A549 treated with DMSO at 1 μM for 4 hours (cell line): Measurements from ENCODE around the gene HOXD13. TPM values are rescaled to one million over a fixed set of nuclear protein-coding genes. Genes with fewer than 3 reads are reported as not detected.

Experiments used
- total RNA-seq: library from RNA; stranded (reverse); fragments of 200-300 nt; extraction: Qiagen RNA extraction; gene quantifications from 5 replicates; pipeline ENCODE4 v1.2.3, GENCODE V29; 2022; ENCODE audit warnings: low read depth

The HOXD13 gene
- 0.22 to 0.32 TPM (median 0.24 TPM) in 5 replicates for total RNA-seq

DNA sequence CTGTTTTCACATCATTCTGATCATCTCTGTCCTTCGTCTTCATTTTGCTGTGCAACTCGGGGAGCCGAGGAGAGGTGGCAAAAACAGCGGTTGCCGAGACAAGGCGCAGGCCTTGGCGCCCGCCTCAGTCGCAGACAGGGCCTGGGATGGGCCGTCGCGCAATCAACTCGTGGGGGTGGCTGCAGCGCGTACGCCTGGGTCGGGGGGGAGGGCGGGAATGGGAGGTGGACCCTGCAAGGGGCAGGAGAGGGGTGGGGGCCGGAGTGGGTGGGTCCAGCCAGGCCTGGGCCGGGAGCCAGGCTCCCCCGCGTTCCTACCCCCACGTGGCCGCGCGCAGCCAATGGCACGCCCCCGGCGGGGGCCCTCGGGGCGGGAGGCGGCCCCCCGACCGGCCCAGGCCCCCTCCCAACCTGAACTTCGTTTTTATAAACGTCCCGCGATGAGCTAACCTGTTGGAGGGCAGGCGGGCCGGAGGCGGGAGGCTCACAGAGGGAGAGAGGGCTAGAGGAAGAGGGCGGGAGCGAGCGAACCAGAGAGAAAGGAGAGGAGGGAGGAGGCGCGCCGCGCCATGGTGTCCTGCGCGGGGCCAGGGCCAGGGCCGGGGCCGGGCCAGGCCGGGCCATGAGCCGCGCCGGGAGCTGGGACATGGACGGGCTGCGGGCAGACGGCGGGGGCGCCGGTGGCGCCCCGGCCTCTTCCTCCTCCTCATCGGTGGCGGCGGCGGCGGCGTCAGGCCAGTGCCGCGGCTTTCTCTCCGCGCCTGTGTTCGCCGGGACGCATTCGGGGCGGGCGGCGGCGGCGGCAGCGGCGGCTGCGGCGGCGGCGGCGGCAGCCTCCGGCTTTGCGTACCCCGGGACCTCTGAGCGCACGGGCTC, at the start of gene HOXD13:
Gene HOXD13, plus strand, starts transcription at position 452 of the 875 bp plus-strand sequence. Its CDS starts 170 bp downstream, at position 622.

DNA sequence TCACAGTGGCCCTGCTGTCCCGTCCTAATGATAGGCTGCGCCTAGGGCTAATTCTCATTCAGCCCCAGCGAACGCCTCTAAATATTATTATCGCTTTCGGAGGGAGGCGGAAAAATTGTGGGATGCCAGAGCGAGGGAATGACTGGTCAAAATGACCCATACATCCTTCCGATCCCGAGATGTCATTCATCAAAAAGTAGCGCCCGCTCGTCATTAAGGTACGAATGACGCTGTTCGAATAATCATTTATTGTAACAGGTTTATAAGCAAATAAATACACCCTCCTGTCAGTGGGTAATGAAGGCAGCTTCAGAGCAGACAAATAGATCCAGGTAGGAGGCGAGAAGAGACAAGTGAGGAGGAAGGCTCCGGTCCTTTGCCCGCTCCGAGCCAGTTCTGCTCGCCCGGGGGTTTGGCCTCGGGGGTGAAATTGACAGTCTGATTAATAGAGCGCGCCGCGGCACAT, 8.7 kb upstream of the HOXD13 start, which contains the start of gene EVX2:
Gene EVX2, minus strand, starts transcription at position 167 of the 466 bp plus-strand sequence. CDS start 186 bp downstream, outside the sequence.

DNA sequence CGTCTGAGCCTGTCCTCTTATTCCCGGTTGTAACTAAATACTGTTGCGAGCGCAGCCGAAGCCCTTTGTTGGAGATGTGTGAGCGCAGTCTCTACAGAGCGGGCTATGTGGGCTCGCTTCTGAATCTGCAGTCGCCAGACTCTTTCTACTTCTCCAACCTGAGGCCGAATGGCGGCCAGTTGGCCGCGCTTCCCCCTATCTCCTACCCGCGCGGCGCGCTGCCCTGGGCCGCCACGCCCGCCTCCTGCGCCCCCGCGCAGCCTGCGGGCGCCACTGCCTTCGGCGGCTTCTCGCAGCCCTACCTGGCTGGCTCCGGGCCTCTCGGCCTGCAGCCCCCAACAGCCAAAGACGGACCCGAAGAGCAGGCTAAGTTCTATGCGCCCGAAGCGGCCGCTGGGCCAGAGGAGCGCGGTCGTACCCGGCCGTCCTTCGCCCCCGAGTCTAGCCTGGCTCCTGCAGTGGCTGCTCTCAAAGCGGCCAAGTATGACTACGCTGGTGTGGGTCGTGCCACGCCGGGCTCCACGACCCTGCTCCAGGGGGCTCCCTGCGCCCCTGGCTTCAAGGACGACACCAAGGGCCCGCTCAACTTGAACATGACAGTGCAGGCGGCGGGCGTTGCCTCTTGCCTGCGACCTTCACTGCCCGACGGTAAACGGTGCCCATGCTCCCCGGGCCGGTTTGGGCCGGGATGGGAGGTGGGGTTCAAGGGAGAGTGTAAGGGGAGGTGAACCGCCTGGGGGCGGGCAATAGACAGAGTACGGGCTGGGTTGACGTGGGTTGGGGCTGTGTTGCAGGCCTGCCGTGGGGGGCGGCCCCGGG, 7.4 kb downstream of the HOXD13 start, which contains the start of gene HOXD12:
Gene HOXD12, plus strand, starts transcription at position 68 of the 819 bp plus-strand sequence. Its CDS starts 7 bp downstream, at position 75.

DNA sequence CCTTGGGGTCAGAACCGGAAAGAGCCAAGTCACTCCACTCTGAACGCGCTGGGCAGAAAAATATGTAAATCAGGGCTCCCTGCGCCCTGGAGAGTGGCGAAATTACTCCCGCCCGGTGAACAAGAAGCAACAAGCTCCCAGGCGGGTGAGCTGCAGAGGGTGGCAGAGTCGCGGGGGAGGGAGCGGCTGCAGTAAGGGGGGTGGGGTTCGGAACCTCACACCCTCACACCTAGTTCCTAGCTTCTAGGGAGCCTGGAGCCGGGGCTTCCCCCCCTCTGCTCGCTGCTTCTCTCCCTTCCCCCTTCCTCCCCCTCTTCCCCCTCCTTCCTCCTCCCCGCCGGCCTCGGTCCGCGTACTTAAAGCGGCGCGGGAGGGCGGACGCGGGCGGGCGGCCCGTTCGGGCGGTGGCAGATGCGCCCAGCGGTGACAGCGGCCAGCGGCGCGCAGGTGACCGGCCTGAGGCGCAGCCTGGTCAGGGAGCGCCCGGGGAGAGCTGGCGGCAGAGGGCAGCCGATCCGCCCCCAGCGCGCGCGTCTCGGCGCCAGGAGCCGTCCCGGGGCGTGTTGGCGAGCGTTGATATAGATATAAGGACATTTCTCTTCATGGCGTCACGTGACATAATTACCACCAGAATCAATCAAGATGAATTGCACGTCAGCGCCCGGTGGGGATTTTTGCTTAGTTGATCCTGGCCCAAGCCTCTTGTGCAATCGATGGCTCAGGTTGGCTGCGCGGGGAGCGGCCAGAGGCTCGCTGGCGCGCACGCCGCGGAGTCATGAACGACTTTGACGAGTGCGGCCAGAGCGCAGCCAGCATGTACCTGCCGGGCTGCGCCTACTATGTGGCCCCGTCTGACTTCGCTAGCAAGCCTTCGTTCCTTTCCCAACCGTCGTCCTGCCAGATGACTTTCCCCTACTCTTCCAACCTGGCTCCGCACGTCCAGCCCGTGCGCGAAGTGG, 14.3 kb downstream of the HOXD13 start, which contains the start of gene HOXD11:
Gene HOXD11, plus strand, starts transcription at position 700 of the 959 bp plus-strand sequence. Its CDS starts 76 bp downstream, at position 776.

DNA sequence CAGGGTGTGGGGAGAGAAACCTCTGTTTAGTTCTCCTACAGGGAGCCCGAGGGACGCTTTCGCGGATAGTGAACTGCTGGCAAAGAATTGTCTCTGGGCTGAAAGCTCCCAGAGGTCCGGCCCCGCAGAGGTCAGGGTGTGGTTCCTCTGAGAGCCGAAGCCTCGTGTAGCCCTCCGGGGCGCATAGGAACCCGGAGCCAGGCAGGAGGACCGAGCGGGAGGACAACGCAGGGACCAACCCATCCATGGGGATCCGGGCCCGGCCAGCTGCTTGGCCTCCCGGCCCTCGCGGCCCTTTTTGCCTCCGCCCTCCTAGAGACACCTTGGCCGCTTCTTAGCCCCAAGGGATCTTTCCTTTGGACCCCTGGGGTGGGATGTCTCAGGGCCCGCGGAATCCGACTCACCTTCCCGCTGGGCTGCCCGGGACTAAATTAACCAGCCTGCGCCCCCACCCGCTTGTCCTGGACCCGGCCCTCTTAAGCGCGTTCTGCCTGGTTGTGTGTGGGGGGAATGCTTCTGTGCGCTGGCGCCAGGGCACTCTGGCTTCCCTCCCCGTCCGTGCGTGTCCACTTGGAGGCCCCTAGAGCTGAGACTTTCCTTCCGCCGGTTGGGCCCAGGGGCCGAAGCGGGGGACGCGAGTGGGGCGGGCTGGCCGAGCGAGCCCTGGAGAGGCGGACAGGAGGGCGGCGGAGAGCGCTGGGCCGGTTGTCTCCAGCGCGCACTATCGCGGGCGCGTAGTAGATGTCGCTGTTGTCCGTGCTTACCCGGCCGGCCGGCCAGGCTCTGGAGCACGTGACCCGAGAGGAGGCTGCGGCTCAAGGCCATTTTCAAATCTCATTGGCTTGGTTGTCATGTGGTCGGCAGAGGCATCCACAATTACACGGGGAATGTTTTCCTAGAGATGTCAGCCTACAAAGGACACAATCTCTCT, 23.6 kb downstream of the HOXD13 start, which contains the start of gene HOXD10:
Gene HOXD10, plus strand, starts transcription at position 896 of the 931 bp plus-strand sequence. CDS start 56 bp downstream, outside the sequence.

DNA sequence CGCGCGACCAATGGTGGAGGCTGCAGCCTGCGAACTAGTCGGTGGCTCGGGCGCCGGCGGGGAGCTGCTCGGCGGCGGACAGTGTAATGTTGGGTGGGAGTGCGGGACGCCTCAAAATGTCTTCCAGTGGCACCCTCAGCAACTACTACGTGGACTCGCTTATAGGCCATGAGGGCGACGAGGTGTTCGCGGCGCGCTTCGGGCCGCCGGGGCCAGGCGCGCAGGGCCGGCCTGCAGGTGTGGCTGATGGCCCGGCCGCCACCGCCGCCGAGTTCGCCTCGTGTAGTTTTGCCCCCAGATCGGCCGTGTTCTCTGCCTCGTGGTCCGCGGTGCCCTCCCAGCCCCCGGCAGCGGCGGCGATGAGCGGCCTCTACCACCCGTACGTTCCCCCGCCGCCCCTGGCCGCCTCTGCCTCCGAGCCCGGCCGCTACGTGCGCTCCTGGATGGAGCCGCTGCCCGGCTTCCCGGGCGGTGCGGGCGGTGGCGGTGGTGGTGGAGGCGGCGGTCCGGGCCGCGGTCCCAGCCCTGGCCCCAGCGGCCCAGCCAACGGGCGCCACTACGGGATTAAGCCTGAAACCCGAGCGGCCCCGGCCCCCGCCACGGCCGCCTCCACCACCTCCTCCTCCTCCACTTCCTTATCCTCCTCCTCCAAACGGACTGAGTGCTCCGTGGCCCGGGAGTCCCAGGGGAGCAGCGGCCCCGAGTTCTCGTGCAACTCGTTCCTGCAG, 30.3 kb downstream of the HOXD13 start, which contains the start of gene HOXD9:
Gene HOXD9, plus strand, starts transcription at position 37 of the 728 bp plus-strand sequence. Its CDS starts 50 bp downstream, at position 87.

DNA sequence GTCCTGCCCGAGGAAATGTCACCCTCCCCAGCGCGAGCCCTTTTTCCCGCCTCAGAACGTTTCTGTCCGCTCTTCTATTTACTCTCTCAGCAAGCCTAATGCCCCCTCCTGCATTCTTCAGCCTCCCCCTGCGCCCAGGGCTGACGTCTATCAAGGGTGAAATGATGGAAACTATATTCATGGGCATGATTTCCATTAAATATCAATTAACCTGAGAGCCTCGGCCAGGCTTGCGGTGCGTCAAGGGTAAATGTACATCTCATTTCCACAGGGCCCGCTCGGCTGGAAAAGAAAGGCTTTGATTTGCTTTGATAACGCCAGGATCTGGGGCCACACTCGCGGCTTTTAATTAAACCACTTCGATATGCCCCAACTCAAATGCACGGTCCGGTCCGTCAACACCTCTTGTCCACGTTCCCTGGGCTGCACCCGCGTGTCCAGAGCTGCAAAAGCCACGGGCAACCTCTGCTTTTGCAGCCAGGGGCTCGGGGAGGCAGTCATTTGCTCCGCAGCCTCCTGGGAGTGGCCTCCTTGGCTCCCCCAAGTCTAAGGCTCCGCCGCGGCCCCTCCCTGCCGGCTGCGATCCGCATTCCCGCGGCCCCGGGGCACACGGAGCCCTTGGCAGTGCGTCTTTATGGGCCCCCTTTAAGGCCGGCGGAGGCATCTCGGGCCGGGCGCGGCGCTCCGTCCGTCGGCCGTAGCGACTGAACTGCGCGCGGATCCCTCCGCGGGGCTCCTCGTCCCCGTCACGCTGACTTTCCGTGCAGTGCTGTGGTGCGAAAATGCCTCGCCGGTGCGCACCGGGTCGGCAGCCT, 36.7 kb downstream of the HOXD13 start, which contains the start of gene HOXD8:
Gene HOXD8, plus strand, starts transcription at position 724 of the 815 bp plus-strand sequence. CDS start 662 bp downstream, outside the sequence.

Other genes with a start within 250 kb of the HOXD13 start
- gene LNPK, start 90.5 kb upstream of the HOXD13 start, total RNA-seq: 11.9 to 16.6 TPM (median 15.6 TPM) in 5 replicates
- gene EVX2, start 8.8 kb upstream of the HOXD13 start, total RNA-seq: not detected in 5 replicates
- gene HOXD12, start 7.1 kb downstream of the HOXD13 start, total RNA-seq: not detected in 5 replicates
- gene HOXD11, start 14.6 kb downstream of the HOXD13 start, total RNA-seq: 6.6 to 9.7 TPM (median 8.2 TPM) in 5 replicates
- 5.7 to 8.5 TPM (median 7.4 TPM) in 5 replicates for gene HOXD10, start 24.1 kb downstream of the HOXD13 start, total RNA-seq
- gene HOXD9, start 30.0 kb downstream of the HOXD13 start, total RNA-seq: 0.99 to 2.1 TPM (median 1.3 TPM) in 5 replicates
- gene HOXD8, start 37.0 kb downstream of the HOXD13 start, total RNA-seq: 4.8 to 5.9 TPM (median 5.5 TPM) in 5 replicates
- gene HOXD4, start 58.8 kb downstream of the HOXD13 start, total RNA-seq: 0.22 to 0.55 TPM (median 0.36 TPM) in 5 replicates
- gene HOXD3, start 64.6 kb downstream of the HOXD13 start, total RNA-seq: 0.15 to 0.18 TPM (median 0.16 TPM) in 4 of 5 replicates, not detected in the other
- 0.12 to 0.28 TPM (median 0.26 TPM) in 5 replicates for gene HOXD1, start 95.9 kb downstream of the HOXD13 start, total RNA-seq
- gene MTX2, start 176.7 kb downstream of the HOXD13 start, total RNA-seq: 43.0 to 45.9 TPM (median 45.1 TPM) in 5 replicates